ENCODE data around the gene OPA3.

DNA sequence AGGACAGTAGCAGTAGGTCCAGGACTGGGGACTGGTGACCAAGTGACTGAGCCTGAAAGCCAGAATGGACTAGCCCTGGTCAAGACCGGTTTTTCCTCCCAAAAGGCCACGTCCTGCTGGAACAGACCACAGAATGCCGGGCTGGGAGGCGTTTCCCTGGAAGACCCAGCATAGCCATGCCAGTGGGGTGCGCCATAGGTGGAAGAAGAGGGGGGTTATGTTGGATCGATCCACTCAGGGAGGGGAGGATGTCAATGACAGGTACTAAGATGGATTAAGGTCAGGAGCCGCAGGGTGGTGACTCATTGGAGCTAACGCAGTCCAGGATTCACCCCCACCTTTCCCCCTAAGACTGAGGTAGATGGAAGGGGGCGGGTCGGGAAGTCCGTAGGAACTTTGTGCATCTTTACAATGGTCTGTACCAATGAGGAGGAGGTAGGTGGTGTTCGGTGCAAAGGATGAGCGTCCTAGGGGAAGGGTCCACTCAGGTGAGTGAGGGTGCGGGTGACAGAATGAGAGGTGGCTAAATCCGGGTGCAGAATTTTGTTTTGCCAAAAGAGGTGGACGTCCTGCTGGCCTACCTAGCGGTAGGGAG, 56.4 kb downstream of the OPA3 start:
- TF ChIP-seq, protein P1, sequence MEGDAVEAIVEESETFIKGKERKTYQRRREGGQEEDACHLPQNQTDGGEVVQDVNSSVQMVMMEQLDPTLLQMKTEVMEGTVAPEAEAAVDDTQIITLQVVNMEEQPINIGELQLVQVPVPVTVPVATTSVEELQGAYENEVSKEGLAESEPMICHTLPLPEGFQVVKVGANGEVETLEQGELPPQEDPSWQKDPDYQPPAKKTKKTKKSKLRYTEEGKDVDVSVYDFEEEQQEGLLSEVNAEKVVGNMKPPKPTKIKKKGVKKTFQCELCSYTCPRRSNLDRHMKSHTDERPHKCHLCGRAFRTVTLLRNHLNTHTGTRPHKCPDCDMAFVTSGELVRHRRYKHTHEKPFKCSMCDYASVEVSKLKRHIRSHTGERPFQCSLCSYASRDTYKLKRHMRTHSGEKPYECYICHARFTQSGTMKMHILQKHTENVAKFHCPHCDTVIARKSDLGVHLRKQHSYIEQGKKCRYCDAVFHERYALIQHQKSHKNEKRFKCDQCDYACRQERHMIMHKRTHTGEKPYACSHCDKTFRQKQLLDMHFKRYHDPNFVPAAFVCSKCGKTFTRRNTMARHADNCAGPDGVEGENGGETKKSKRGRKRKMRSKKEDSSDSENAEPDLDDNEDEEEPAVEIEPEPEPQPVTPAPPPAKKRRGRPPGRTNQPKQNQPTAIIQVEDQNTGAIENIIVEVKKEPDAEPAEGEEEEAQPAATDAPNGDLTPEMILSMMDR (IDR thresholded peaks at IDR 0.05; ENCODE audit: borderline replicate concordance, extremely low read depth, low read length, poor library complexity, severe bottlenecking): no peak
- TF ChIP-seq EZH2 (IDR thresholded peaks at IDR 0.05; ENCODE audit: borderline replicate concordance, low read depth, low read length, severe bottlenecking): no peak

All from DND-41 (cell line).